Fibroblast of skin of left quadriceps (primary cell): ENCODE measurements around the gene APCDD1.

Experiments
- DNase-seq, 2 experiments: peaks; one replicate each; pipeline ENCODE4 v3.0.0-alpha.2; 2013; ENCODE audit warnings: low read depth in 2 of 2

APCDD1 gene

GRCh38 chr18:10431680-10432079 is 22.8 kb upstream of the APCDD1 start:
- no peak for DNase-seq

DNA sequence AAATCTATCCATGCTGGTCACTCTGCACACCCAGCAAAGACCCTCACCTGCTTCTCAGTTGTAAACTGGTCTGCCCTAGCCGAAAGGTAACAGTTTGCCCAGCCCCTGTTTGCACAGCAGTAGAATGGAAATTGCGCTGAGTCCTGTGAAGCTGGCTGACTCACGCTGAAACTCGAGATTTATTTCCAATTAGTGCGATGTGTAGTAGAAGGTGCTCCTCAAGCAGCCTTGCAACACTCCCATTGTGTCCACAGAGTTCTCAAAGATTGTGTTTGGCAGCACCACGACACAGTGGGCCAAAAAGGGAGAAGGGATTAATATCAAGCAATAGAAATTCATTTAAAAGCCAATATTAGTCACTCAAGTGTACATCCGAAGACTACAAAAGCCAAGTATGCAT is 21.7 kb upstream of the APCDD1 start:
- no peak for DNase-seq

GRCh38 chr18:10436160-10436559 is 18.3 kb upstream of the APCDD1 start:
- DNase-seq = no peak

DNA sequence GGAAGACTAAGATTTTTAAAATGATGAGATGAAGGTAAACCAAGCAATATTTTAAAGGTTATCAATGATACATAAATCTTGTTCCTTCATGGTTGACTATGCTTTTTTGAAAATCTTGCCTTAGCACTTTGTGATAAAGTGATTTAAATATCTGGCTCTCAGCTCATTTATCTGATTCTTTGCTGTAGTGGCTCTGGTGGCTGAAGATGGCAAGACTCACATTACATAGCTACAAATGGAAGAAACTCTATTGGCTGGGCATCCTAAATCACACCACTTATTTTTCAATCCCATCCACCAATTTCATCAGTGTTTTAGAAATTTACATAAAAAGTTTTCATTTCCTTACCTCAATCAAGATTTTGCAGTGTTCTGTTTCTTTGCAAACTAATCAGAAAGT is 16.6 kb upstream of the APCDD1 start:
- no peak for DNase-seq

DNA sequence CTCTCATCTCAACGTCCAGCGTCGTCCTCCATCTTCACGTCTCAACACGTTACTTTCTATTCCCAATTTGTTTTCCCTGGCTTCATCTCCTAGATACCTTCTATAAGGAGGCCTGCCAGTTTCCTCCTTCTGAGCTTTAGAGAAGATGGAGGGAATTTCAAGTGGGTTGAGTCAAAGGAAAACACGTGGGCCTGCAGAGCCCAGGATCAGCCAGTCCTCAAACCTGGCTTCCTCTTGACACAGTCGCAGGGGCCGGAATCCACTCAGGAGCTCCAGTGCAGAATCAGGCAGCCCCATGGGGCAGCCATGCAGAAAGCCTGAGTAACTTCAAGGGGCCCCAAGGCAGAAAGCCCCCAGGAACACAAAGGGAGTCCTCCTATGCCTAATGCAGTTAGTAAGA is 14.5 kb upstream of the APCDD1 start:
- DNase-seq = no peak

DNA sequence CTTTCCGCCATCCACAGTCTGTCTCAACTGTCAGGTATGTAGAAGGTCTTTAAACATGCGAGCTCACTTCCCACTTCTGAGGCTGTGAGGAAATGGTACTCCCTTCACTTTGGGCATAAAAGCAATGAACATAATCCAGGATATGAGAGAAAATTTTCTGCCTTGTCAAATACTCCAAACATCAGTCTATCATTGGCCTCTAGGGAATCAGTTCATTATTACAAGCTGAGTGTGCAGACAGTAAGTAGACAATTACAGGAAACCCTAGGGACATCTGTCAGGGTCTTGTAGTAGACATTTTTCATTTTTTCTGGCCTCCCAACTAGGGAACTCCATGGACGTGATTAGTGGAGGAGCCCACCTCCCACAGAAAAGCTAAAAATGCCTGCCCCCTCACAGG is 13.6 kb upstream of the APCDD1 start:
- no peak for DNase-seq

DNA sequence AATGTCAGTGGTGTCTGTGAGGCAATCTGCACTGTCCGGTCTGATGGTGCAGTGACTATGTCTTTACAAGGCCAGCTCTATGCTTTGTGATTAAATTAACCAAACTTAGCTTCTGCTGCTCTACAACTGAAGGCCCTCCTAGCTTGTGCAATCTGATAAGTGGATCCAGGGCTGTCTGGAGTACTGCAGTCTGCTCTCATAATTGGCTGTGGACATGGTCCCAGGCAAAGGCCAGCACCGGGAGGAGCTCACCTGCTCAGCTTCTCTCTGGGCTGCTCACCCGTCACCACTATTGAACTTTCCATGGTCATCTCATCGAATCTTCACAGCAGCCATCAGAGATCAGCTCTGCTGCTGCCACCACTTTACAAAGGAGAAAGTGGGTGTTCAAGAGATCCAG is 13.0 kb upstream of the APCDD1 start:
- no peak for DNase-seq

DNA sequence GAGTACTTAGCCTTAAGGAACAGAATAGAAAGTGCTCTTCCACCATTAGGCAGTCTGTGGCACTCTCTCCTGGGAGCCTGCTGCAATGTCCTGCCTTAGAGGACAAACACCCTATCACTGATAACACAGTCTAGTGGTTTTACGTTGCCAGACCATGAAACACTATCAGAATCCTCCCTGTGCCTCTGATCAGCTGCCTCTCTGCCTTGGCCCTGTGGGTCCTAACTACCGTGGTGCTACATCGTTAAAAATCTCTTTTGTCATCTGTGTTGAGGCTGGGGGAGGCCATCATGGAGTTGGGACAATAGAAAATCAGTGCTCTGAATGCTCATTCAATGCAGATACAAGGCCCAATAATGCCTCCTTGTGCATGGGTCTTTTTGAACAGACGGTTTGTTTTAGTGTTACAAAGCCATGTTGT is 11.9 kb upstream of the APCDD1 start:
- no peak for DNase-seq

GRCh38 chr18:10443001-10443400 is 11.4 kb upstream of the APCDD1 start:
- no peak for DNase-seq

GRCh38 chr18:10444314-10445006 is 10.0 kb upstream of the APCDD1 start:
- no peak for DNase-seq

DNA sequence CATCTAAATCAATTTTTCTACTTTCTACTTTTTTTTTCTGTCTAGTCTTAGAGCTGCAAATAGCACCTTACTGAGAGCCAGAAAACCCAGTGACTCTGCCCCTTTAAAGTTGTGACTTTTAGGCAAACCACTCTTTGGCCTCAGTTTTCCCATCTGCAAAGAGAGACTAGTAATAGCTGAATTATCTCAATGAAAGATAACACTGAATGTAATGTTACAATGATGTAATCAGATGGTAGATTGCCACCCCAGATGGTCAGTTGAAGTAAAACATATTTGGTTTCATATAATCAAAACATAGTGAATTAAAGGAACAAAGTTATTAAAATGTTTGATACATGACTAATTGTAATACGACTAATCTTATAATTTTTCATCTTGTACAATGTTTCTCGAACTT is 5.0 kb upstream of the APCDD1 start:
- DNase-seq = no peak

DNA sequence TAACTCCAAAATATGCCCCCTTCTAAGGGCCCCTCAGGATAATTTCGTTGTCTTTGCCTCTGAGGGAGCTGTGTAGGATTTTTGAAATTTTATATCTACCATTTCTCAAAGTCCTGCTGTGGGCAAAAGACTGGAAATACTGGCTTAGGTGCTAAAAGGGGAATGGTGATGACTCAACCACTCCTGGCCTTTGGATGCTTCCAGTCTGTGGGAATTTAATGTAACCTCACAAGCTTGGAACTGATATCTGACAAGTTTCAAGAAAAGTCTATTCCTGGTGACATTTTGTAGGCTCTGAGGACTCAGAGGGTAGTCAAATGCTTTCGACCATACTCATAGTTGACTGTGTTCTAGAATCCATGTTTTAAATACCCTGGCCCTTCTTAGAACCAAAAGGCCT is 3.4 kb upstream of the APCDD1 start:
- no peak for DNase-seq

GRCh38 chr18:10453261-10453805 is 1.1 kb upstream of the APCDD1 start:
- DNase-seq = no peak

GRCh38 chr18:10454681-10455557 is 484 bp downstream of the APCDD1 start:
- no peak for DNase-seq

- no peak for DNase-seq
Observed at GRCh38 chr18:10455726-10456453, 1.5 kb downstream of the APCDD1 start.

- DNase-seq = no peak
Observed at GRCh38 chr18:10456718-10457117, 2.3 kb downstream of the APCDD1 start.

- no peak for DNase-seq
Observed at GRCh38 chr18:10457128-10457527, 2.7 kb downstream of the APCDD1 start.

GRCh38 chr18:10457767-10458166 is 3.3 kb downstream of the APCDD1 start:
- DNase-seq = no peak

DNA sequence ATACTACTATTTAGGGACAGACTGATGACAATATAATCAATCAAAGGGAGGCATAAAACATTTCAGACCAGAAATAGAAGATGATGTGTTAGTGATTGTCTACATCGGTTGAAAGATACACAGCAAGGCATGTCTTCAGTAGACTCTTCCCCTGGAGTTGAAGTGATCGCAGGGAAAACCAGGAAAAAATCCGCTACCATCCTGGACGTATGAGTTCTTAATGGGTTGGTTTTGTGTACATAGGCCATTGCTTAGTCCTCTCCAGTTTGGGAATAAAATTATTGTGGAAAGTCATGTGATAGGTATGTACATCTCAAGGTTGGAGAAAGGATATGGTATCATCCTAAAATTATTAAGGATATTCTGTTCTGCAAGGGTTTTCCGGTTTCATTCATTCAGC is 4.3 kb downstream of the APCDD1 start:
- DNase-seq = no peak

GRCh38 chr18:10459587-10459986 is 5.2 kb downstream of the APCDD1 start:
- DNase-seq = no peak

DNA sequence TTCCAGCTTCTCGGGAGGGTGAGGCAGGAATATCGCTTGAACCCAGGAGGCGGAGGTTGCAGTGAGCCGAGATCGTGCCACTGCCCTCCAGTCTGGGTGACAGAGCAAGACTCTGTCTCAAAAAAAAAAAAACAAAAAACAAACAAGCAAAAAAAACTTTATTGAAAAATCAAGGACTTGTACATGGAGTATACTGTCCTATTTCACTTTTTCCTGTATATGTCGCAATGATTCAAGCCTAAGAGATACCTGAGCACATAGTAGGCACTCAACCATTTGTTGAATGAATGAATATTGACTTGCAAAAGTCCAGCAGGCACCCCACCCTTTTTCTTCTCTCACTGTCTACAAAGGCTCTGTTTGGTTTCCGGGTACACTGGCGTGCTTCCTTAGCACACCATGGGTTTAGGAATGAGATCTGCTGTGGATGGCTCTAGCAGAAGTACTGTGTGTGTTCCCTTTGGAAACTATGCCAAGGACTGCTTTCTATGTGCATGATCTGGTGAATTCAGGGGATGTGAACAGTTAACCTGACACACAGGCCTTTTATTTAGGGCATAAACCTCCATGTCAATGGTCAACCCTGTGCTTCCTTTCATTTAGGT is 6.1 kb downstream of the APCDD1 start:
- no peak for DNase-seq

- DNase-seq = no peak
Observed at GRCh38 chr18:10461989-10462388, 7.6 kb downstream of the APCDD1 start.
